SK-N-MC (cell line): ENCODE data around the gene PLA2G5.

Experiments used
- DNase-seq: peaks from one replicate; pipeline ENCODE4 v3.0.0-alpha.2; 2011; ENCODE audit warnings: low read depth, low spot score
- H3K27ac ChIP-seq: fragments of 200-600 bp; sonication (generic); 2 replicates; pipeline ENCODE4 v1.5.1; 2016; ENCODE audit warnings: mixed run types
- H3K36me3 ChIP-seq: fragments of 200-600 bp; sonication (generic); 2 replicates; pipeline ENCODE4 v1.6.1; 2017; ENCODE audit warnings: antibody characterized with exemption, low read length, mixed read lengths; ENCODE audit not compliant: insufficient read depth
- H3K4me3 ChIP-seq: fragments of 200-600 bp; sonication (generic); 2 replicates; pipeline ENCODE4 v1.5.1; 2016
- H3K9ac ChIP-seq: fragments of 200-600 bp; sonication (generic); 2 replicates; pipeline ENCODE4 v1.8.0; 2017; ENCODE audit warnings: mixed run types, mixed read lengths; ENCODE audit not compliant: insufficient read length
- H3K9me3 ChIP-seq: fragments of 200-600 bp; sonication (generic); 2 replicates; pipeline ENCODE4 v1.6.1; 2017; ENCODE audit warnings: low read depth, mild to moderate bottlenecking, antibody characterized with exemption, low read length, moderate library complexity, mixed read lengths
- EZH2 ChIP-seq: fragments of 200-600 bp; sonication (generic); IDR thresholded peaks from one replicate; pipeline ENCODE4 v1.6.1; 2017; ENCODE audit warnings: antibody characterized with exemption
- FOXP2 ChIP-seq: optimal IDR thresholded peaks from 2 replicates; pipeline ENCODE3; 2011; ENCODE audit warnings: mild to moderate bottlenecking, moderate library complexity; ENCODE audit not compliant: insufficient read depth; ENCODE audit errors: extremely low read length, control extremely low read depth
- POLR2AphosphoS5 ChIP-seq: IDR thresholded peaks from 2 replicates; pipeline ENCODE4 v1.6.1; 2012; ENCODE audit warnings: mild to moderate bottlenecking, low read depth, low read length, borderline replicate concordance

PLA2G5 gene

DNA sequence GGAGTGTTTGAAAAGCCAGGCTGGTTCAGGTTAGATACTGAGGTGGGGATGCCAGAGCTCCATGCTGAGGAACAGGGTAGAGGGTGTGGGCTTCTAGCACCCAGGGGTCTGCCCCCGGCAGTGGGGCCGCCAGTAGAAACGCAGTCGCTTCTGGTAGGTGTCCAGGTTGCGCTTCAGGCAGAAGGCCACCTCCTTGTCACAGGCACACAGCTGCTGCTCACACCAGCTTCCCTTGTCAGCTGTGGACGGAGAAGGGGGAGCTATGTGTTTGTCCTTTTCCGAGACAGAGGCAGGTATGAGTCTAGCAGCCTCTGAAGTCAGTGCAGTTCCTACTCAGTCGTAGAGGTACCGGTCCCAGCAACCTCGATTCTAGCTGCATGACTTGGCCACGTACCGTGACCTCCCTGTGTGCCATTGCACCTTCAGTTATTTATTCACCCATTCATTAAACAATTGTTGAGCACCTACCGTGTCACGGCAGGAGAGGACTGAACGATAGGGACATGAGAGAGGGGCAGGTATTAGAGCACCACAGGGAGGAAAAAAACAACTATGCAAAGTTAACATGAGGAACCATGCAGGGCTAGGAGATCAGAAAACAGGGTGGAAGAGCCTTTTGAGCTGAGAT, 44.1 kb downstream of the PLA2G5 start:
- H3K4me3 ChIP-seq, result no peak overlapping the region
- DNase-seq, result no peak
- TF ChIP-seq FOXP2 (no peak), POLR2AphosphoS5 (no peak), EZH2 (no peak)
- no peaks in the 10 kb centered on the region for H3K36me3 ChIP-seq
- H3K9ac ChIP-seq, result no peak overlapping the region
- H3K27ac ChIP-seq, result no peak overlapping the region
- no peaks in the 10 kb centered on the region for H3K9me3 ChIP-seq

DNA sequence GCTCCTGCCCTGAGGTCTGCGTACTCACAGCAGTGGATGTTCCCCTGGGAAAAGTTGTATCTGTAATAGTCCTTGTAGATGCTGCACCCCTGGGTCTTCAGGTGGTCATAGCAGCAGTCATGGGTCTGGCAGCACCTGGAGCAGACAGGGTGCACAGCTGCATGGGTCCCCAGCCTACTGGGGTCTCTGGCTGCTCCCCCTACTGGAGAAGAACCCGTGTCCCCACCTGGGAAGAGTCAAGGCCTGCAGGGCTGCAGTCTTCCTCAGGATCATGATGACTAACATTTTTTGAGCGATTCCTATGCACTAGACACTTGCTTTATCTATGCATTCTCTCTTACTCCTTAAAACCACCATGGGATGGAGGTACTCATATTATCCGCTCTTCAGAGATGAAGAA, 45.5 kb downstream of the PLA2G5 start:
- Histone ChIP-seq H3K36me3 (no peaks in the 10 kb centered on the region), H3K9me3 (no peaks in the 10 kb centered on the region), H3K9ac (no peak overlapping the region), H3K4me3 (no peak overlapping the region), H3K27ac (no peak overlapping the region)
- no peak for DNase-seq
- no peak for TF ChIP-seq FOXP2
- no peak for TF ChIP-seq POLR2AphosphoS5
- TF ChIP-seq EZH2, result no peak

DNA sequence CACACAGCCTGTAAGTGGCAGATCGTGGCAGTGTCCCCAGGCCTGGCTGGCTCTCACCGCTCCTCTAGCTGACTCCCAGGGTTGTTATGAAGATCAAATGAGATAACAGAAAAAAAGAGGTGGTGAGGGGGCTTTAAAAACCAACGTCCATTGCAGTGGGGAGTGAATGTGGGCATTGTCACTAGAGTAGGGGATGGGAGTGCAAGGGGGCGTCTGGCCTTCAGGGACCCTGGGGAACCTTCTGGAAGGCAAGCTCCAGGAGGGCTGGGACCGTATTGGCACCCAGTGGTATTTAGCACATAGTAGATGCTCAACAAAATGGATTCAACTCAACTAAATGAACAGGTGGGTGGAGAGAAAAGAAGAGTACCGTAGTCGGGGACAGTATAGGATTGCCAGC, 45.9 kb downstream of the PLA2G5 start:
- DNase-seq, result no peak
- TF ChIP-seq POLR2AphosphoS5, result no peak

DNA sequence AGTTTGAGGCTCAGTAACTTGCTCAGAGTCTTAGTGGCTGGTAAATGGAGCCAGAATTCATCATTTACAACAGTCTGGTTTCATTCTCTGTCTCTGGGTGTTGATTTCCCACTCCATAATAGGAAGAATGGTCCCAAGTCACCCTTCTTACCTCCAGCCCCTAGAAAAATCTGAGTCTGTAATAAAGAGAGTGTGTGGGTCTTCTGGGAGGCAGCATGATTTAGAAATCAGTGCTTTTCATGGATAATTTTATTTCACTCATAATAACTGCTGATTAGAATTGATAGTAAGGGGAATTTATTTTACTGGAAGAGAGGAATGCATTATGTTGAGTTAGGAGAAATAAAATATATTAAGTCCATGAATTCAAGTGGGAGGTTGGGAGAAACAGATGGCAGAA, 47.2 kb downstream of the PLA2G5 start:
- DNase-seq, result no peak
- Histone ChIP-seq H3K36me3 (no peaks in the 10 kb centered on the region), H3K4me3 (no peak overlapping the region), H3K27ac (no peak overlapping the region), H3K9me3 (no peaks in the 10 kb centered on the region), H3K9ac (no peak overlapping the region)
- no peak for TF ChIP-seq FOXP2
- no peak for TF ChIP-seq POLR2AphosphoS5
- TF ChIP-seq EZH2, result no peak

More for the DNA sequence above, 45.9 kb downstream of the PLA2G5 start:
- H3K9ac ChIP-seq, result no peak overlapping the region
- H3K9me3 ChIP-seq, result no peaks in the 10 kb centered on the region
- no peak overlapping the region for H3K4me3 ChIP-seq
- H3K36me3 ChIP-seq, result no peaks in the 10 kb centered on the region
- no peak overlapping the region for H3K27ac ChIP-seq

DNA sequence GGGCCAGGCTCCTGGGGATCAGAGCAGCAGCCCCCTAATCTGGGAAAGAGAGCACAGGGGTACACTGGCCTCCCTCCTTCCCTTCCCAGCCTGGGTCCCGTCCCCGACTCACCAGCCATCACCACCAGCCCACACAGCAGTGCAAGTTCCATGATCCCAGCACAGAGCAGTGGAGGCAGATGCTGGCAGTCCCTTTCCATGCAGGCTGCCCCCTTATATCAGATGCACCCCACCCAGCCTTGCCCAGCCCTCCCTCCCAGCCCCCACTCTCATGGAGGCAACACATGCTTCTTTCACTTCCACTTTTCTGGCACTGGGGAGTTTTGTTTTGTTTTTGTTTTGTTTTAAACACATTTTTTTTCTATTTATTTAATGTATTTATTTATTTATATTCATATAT, 49.4 kb downstream of the PLA2G5 start, which contains the start of gene PLA2G2D:
TSS of gene PLA2G2D (minus strand) at position 190 of the 400 bp plus-strand sequence. CDS start at position 152, 38 bp downstream.
- no peak for DNase-seq
- Histone ChIP-seq H3K9me3 (no peaks in the 10 kb centered on the region), H3K9ac (no peak within 1 kb of the TSS), H3K4me3 (no peak within 1 kb of the TSS), H3K27ac (no peak within 1 kb of the TSS), H3K36me3 (no peaks in the 10 kb centered on the region)
- no peak for TF ChIP-seq POLR2AphosphoS5
- TF ChIP-seq EZH2, result no peak
- TF ChIP-seq FOXP2, result no peak

DNA sequence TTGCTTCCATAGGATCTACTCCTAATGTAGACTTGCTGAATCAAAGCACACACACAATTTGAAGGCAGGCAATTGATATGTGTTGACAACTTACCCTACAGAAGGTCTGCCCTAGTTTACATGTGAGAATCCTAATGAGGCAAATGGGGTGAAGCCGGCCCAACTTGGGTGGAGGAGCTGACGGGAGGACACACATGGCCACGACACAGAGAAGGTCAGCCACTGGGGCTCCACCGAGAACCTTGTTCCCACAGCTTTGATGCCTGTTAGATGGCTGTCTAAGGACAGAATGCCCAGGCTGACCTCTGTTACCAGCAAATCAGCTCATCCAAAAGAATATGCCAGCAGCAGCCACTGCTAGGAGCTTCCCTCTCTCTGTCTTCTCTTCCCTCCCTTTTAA, 50.8 kb downstream of the PLA2G5 start:
- no peak for DNase-seq
- no peak overlapping the region for H3K27ac ChIP-seq
- H3K4me3 ChIP-seq, result no peak overlapping the region
- H3K9me3 ChIP-seq, result no peaks in the 10 kb centered on the region
- no peaks in the 10 kb centered on the region for H3K36me3 ChIP-seq
- TF ChIP-seq EZH2 (no peak), FOXP2 (no peak), POLR2AphosphoS5 (no peak)
- no peak overlapping the region for H3K9ac ChIP-seq

DNA sequence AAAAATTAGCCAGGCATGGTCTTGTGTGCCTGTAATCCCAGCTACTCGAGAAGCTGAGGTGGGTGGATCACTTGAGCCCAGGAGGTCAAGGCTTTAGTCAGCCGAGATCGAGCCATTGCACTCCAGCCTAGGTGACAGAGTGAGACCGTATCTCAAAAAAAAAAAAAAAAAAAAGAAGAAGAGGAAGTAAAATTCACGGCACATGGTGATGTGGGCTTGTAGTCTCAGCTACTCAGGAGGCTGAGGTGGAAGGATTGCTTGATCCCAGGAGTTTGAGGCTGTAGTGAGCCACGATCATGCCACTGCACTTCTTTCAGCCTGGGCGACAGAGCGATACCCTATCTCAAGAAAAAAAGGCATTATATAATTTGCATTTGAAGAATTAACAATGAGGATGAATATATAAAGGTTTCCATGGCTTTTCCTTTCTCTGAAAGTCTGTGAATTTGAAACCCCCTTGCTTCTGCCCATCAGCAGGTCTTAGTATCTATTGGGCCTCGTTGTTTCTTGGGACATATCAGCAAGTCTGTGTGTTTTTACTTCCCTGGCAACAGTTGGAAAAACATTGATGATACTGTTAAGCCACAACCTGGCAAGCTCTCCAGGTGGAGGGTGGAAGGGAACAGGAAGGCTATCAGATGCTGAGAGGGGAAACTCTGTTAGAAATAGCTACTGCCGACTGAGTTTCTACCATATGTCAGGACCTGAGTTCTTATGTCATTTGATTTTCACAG, 53.9 kb downstream of the PLA2G5 start:
- Histone ChIP-seq H3K36me3 (no peaks in the 10 kb centered on the region), H3K9ac (no peak overlapping the region), H3K9me3 (no peaks in the 10 kb centered on the region), H3K4me3 (no peak overlapping the region), H3K27ac (no peak overlapping the region)
- DNase-seq, result no peak
- TF ChIP-seq EZH2 (no peak), FOXP2 (no peak), POLR2AphosphoS5 (no peak)

DNA sequence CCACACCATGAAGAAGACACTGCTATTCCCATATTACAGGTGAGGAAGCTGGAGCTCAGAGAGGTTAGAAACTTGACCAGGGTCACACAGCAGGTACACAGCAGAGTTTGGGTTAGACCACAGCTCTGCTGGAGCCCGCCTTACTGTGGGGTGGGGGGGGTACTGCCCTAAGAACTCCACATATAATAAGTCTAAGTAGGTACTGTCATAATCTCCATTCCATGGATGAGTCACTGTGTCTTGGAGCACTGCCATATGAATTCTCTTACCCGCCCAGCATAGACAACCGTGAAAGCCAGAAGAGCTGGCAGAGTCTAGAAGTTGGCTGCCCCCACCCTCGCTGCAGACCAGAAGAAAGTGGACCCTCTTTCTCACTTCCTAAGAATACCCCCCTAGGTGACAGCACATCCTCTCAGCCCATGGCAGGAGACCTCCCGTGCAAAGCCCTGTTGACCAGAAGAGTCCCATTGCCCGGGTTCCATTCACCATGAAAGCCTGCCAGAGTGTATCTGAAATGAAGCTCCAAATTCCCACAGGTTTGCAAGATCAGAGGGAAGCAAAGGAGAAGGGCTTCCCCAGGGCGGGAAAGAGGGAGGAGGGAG, 54.6 kb downstream of the PLA2G5 start:
- no peaks in the 10 kb centered on the region for H3K36me3 ChIP-seq
- no peak for DNase-seq
- H3K9me3 ChIP-seq, result no peaks in the 10 kb centered on the region
- H3K4me3 ChIP-seq, result no peak overlapping the region
- no peak overlapping the region for H3K27ac ChIP-seq
- H3K9ac ChIP-seq, result no peak overlapping the region
- no peak for TF ChIP-seq EZH2
- TF ChIP-seq POLR2AphosphoS5, result no peak
